ENCODE measurements around the gene CEP250. TPM values are rescaled to one million over a fixed set of nuclear protein-coding genes. Genes with fewer than 3 reads are reported as not detected.

The CEP250 gene
- total RNA-seq, 2 experiments from 2014 or later = 68.6 to 86.9 TPM

GRCh38 chr20:35479798-35480197, 24.4 kb downstream of the CEP250 start:
- H3K9me3 Mint-ChIP-seq (ENCODE audit: low read depth) = peaks cover 2% of the 10 kb centered on the region
- H3K4me3 Mint-ChIP-seq = no peak overlapping the region
- ATAC-seq = no peak
- CTCF ChIA-PET = interaction anchor here (1.1 to 1.3 kb wide), 3 partner anchors 8 to 25 kb away, joined by 3 to 5 read pairs (median 4); no protein-coding TSS in a partner anchor
- no peaks in the 10 kb centered on the region for H3K27me3 Mint-ChIP-seq
- H3K27ac Mint-ChIP-seq = no peak overlapping the region
- H3K36me3 Mint-ChIP-seq = peaks cover 31% of the 10 kb centered on the region
- no peak for DNase-seq
- H3K4me1 Mint-ChIP-seq = peaks cover 3% of the 10 kb centered on the region

- H3K4me3 Mint-ChIP-seq = no peak overlapping the region
- no peak for ATAC-seq
- no peaks in the 10 kb centered on the region for H3K27me3 Mint-ChIP-seq
- peaks cover 40% of the 10 kb centered on the region for H3K4me1 Mint-ChIP-seq
- no peak for DNase-seq
- peaks cover 55% of the 10 kb centered on the region for H3K36me3 Mint-ChIP-seq
- CTCF ChIA-PET = interaction anchor here (1.2 to 2.2 kb wide), 3 partner anchors 8 to 183 kb away, joined by 4 to 8 read pairs (median 4); no protein-coding TSS in a partner anchor
- peaks cover 2% of the 10 kb centered on the region for H3K9me3 Mint-ChIP-seq (ENCODE audit: low read depth)
- H3K27ac Mint-ChIP-seq = no peak overlapping the region
Observed at GRCh38 chr20:35487479-35487878, 32.1 kb downstream of the CEP250 start.

- H3K27ac Mint-ChIP-seq = peak overlapping the region; percentile 99
- peak; percentile 73 for DNase-seq
- H3K27me3 Mint-ChIP-seq = no peaks in the 10 kb centered on the region
Observed at GRCh38 chr20:35489717-35490116, 34.3 kb downstream of the CEP250 start.

GRCh38 chr20:35490736-35491181, 35.4 kb downstream of the CEP250 start:
- Mint-ChIP-seq H3K27ac (peak overlapping the region; percentile 99), H3K36me3 (peaks cover 61% of the 10 kb centered on the region), H3K9me3 (ENCODE audit: low read depth) (no peaks in the 10 kb centered on the region), H3K4me3 (peak overlapping the region; percentile 93), H3K27me3 (no peaks in the 10 kb centered on the region), H3K4me1 (peaks cover 46% of the 10 kb centered on the region)
- DNase-seq (peak; percentile 91), ATAC-seq (peak; percentile 95)
- CTCF ChIA-PET = interaction anchor here (0.6 to 2.6 kb wide), 12 partner anchors 11 to 648 kb away, joined by 3 to 14 read pairs (median 4); partner anchors contain the start of genes CEP250 and SCAND1

More at GRCh38 chr20:35489717-35490116, 34.3 kb downstream of the CEP250 start:
- no peaks in the 10 kb centered on the region for H3K9me3 Mint-ChIP-seq (ENCODE audit: low read depth)
- peaks cover 56% of the 10 kb centered on the region for H3K36me3 Mint-ChIP-seq
- ATAC-seq = peak; percentile 61
- H3K4me1 Mint-ChIP-seq = peaks cover 46% of the 10 kb centered on the region
- peak overlapping the region; percentile 93 for H3K4me3 Mint-ChIP-seq
- CTCF ChIA-PET = interaction anchor here (0.7 to 2.6 kb wide), 7 partner anchors 10 to 464 kb away, joined by 3 to 14 read pairs (median 8); partner anchors contain the start of genes CEP250 and SCAND1

- no peak for DNase-seq
- H3K4me3 Mint-ChIP-seq = peak overlapping the region; percentile 93
- ATAC-seq = no peak
- peaks cover 60% of the 10 kb centered on the region for H3K36me3 Mint-ChIP-seq
- H3K27ac Mint-ChIP-seq = peak overlapping the region; percentile 99
- no peaks in the 10 kb centered on the region for H3K9me3 Mint-ChIP-seq (ENCODE audit: low read depth)
- peaks cover 46% of the 10 kb centered on the region for H3K4me1 Mint-ChIP-seq
- CTCF ChIA-PET = interaction anchor here (1.0 kb wide), 1 partner anchor 185 kb away, joined by 3 read pairs; no protein-coding TSS in a partner anchor
- no peaks in the 10 kb centered on the region for H3K27me3 Mint-ChIP-seq
Observed at GRCh38 chr20:35491823-35492222, 36.4 kb downstream of the CEP250 start.

- Mint-ChIP-seq H3K4me1 (peaks cover 46% of the 10 kb centered on the region), H3K36me3 (peaks cover 57% of the 10 kb centered on the region), H3K27me3 (no peaks in the 10 kb centered on the region), H3K9me3 (ENCODE audit: low read depth) (no peaks in the 10 kb centered on the region), H3K4me3 (peak overlapping the region; percentile 93), H3K27ac (peak overlapping the region; percentile 99)
- ATAC-seq = no peak
- CTCF ChIA-PET = interaction anchor here (1.0 kb wide), 1 partner anchor 184 kb away, joined by 3 read pairs; no protein-coding TSS in a partner anchor
- no peak for DNase-seq
Observed at GRCh38 chr20:35492352-35492751, 37.0 kb downstream of the CEP250 start.

GRCh38 chr20:35496481-35496880, 41.1 kb downstream of the CEP250 start:
- CTCF ChIA-PET = interaction anchor here (0.9 to 1.5 kb wide), 2 partner anchors 16 to 30 kb away, joined by 3 read pairs; no protein-coding TSS in a partner anchor
- H3K9me3 Mint-ChIP-seq (ENCODE audit: low read depth) = no peaks in the 10 kb centered on the region
- no peaks in the 10 kb centered on the region for H3K27me3 Mint-ChIP-seq
- H3K36me3 Mint-ChIP-seq = peaks cover 56% of the 10 kb centered on the region
- H3K27ac Mint-ChIP-seq = no peak overlapping the region
- H3K4me3 Mint-ChIP-seq = no peak overlapping the region
- ATAC-seq = no peak
- H3K4me1 Mint-ChIP-seq = peaks cover 18% of the 10 kb centered on the region
- DNase-seq = no peak

GRCh38 chr20:35497320-35497719, 41.9 kb downstream of the CEP250 start:
- Mint-ChIP-seq H3K27me3 (no peaks in the 10 kb centered on the region), H3K9me3 (ENCODE audit: low read depth) (no peaks in the 10 kb centered on the region), H3K4me3 (no peak overlapping the region), H3K36me3 (peaks cover 55% of the 10 kb centered on the region), H3K27ac (no peak overlapping the region), H3K4me1 (peaks cover 11% of the 10 kb centered on the region)
- CTCF ChIA-PET = interaction anchor here (1.5 kb wide), 1 partner anchor 15 kb away, joined by 3 read pairs; no protein-coding TSS in a partner anchor
- ATAC-seq (no peak), DNase-seq (no peak)

GRCh38 chr20:35497780-35498189, 42.4 kb downstream of the CEP250 start:
- CTCF ChIA-PET = interaction anchor here (1.0 to 1.5 kb wide), 2 partner anchors 12 to 15 kb away, joined by 3 read pairs; no protein-coding TSS in a partner anchor
- Mint-ChIP-seq H3K4me1 (peaks cover 7% of the 10 kb centered on the region), H3K9me3 (ENCODE audit: low read depth) (no peaks in the 10 kb centered on the region)

GRCh38 chr20:35499271-35499670, 43.9 kb downstream of the CEP250 start:
- ATAC-seq = no peak
- DNase-seq = no peak
- Mint-ChIP-seq H3K4me1 (peaks cover 4% of the 10 kb centered on the region), H3K27me3 (no peaks in the 10 kb centered on the region), H3K36me3 (peaks cover 52% of the 10 kb centered on the region), H3K27ac (no peak overlapping the region), H3K9me3 (ENCODE audit: low read depth) (no peaks in the 10 kb centered on the region), H3K4me3 (no peak overlapping the region)
- CTCF ChIA-PET = interaction anchor here (0.5 kb wide), 1 partner anchor 105 kb away, joined by 3 read pairs; no protein-coding TSS in a partner anchor

More at GRCh38 chr20:35497780-35498189, 42.4 kb downstream of the CEP250 start:
- no peak for ATAC-seq
- Mint-ChIP-seq H3K27me3 (no peaks in the 10 kb centered on the region), H3K4me3 (no peak overlapping the region), H3K36me3 (peaks cover 55% of the 10 kb centered on the region), H3K27ac (no peak overlapping the region)
- no peak for DNase-seq

- H3K27ac Mint-ChIP-seq = no peak overlapping the region
- H3K36me3 Mint-ChIP-seq = peaks cover 59% of the 10 kb centered on the region
- H3K9me3 Mint-ChIP-seq (ENCODE audit: low read depth) = no peaks in the 10 kb centered on the region
- H3K4me1 Mint-ChIP-seq = peaks cover 34% of the 10 kb centered on the region
- no peaks in the 10 kb centered on the region for H3K27me3 Mint-ChIP-seq
- ATAC-seq = no peak
- CTCF ChIA-PET = no interaction called here
- H3K4me3 Mint-ChIP-seq = no peak overlapping the region
- DNase-seq = no peak
Observed at GRCh38 chr20:35502352-35502751, 47.0 kb downstream of the CEP250 start.

GRCh38 chr20:35503281-35503680, 47.9 kb downstream of the CEP250 start:
- Mint-ChIP-seq H3K27me3 (no peaks in the 10 kb centered on the region), H3K9me3 (ENCODE audit: low read depth) (no peaks in the 10 kb centered on the region), H3K27ac (no peak overlapping the region), H3K4me3 (no peak overlapping the region), H3K4me1 (peaks cover 37% of the 10 kb centered on the region), H3K36me3 (peaks cover 63% of the 10 kb centered on the region)
- CTCF ChIA-PET = no interaction called here
- ATAC-seq (no peak), DNase-seq (no peak)

GRCh38 chr20:35503841-35504561, 48.6 kb downstream of the CEP250 start:
- Mint-ChIP-seq H3K27ac (peak overlapping the region; percentile 44), H3K36me3 (peaks cover 64% of the 10 kb centered on the region), H3K27me3 (no peaks in the 10 kb centered on the region), H3K4me1 (peaks cover 37% of the 10 kb centered on the region), H3K4me3 (no peak overlapping the region), H3K9me3 (ENCODE audit: low read depth) (no peaks in the 10 kb centered on the region)
- ATAC-seq (no peak), DNase-seq (no peak)
- CTCF ChIA-PET = interaction anchor here (1.1 to 1.2 kb wide), 2 partner anchors 9 to 13 kb away, joined by 3 read pairs; no protein-coding TSS in a partner anchor

Data from activated CD8-positive, alpha-beta memory T cell treated with anti-CD3 and anti-CD28 coated beads, Interleukin-2, amount 10 ng/mL, durations not matched to agents 7 days and 5 days (primary cell).